H9 (cell line): ENCODE measurements around the gene PROCR. TPM values are rescaled to one million over a fixed set of nuclear protein-coding genes. Genes with fewer than 3 reads are reported as not detected.

Experiments used
- DNase-seq: peaks from one replicate; pipeline ENCODE4 v3.0.0-alpha.2; 2017
- H2AFZ ChIP-seq: one replicate; pipeline ENCODE4 v1.6.1; 2013; ENCODE audit warnings: mild to moderate bottlenecking, low read length, control low read depth, moderate library complexity
- H2AK5ac ChIP-seq: 2 replicates; pipeline ENCODE4 v1.6.1; 2013; ENCODE audit warnings: low read length, control low read depth, mixed read lengths; ENCODE audit not compliant: insufficient read length
- H2BK120ac ChIP-seq: one replicate; pipeline ENCODE4 v1.6.1; 2013; ENCODE audit warnings: low read depth, mild to moderate bottlenecking, low read length, control low read depth, inconsistent platforms; ENCODE audit not compliant: poor library complexity, severe bottlenecking
- H2BK12ac ChIP-seq: 2 replicates; pipeline ENCODE4 v1.6.1; 2013; ENCODE audit warnings: low read length, control low read depth, mixed read lengths, low read depth; ENCODE audit not compliant: insufficient read length
- H2BK15ac ChIP-seq: 2 replicates; pipeline ENCODE4 v1.6.1; 2013; ENCODE audit warnings: low read depth, low read length, control low read depth
- H2BK20ac ChIP-seq: one replicate; pipeline ENCODE4 v1.6.1; 2013; ENCODE audit warnings: low read depth, mild to moderate bottlenecking, low read length, control low read depth, inconsistent platforms; ENCODE audit not compliant: poor library complexity, severe bottlenecking
- H2BK5ac ChIP-seq: 2 replicates; pipeline ENCODE4 v1.6.1; 2013; ENCODE audit warnings: low read length, control low read depth, mixed read lengths; ENCODE audit not compliant: insufficient read length
- H3K14ac ChIP-seq: 2 replicates; pipeline ENCODE4 v1.6.1; 2013; ENCODE audit warnings: low read length, control low read depth; ENCODE audit not compliant: insufficient read depth
- H3K18ac ChIP-seq: 2 replicates; pipeline ENCODE4 v1.6.1; 2013; ENCODE audit warnings: low read depth, mild to moderate bottlenecking, mixed read lengths, low read length, control low read depth; ENCODE audit not compliant: insufficient read length
- H3K23ac ChIP-seq: 2 replicates; pipeline ENCODE4 v1.6.1; 2013; ENCODE audit warnings: low read length, control low read depth, mixed read lengths, low read depth; ENCODE audit not compliant: insufficient read length
- H3K23me2 ChIP-seq: 2 replicates; pipeline ENCODE4 v1.6.1; 2013; ENCODE audit warnings: low read depth, mild to moderate bottlenecking, mixed read lengths, low read length, control low read depth; ENCODE audit not compliant: insufficient read length, poor library complexity, severe bottlenecking
- H3K27ac ChIP-seq: 2 replicates; pipeline ENCODE4 v1.5.1; 2013; ENCODE audit warnings: low read length, control low read depth, mixed read lengths, low read depth; ENCODE audit not compliant: insufficient read length
- H3K27me3 ChIP-seq: 2 replicates; pipeline ENCODE4 v1.6.1; 2013; ENCODE audit warnings: low read length, control low read depth, inconsistent platforms; ENCODE audit not compliant: insufficient read depth
- H3K4ac ChIP-seq: 2 replicates; pipeline ENCODE4 v1.6.1; 2013; ENCODE audit warnings: low read depth, mild to moderate bottlenecking, control low read depth, inconsistent platforms, low read length, moderate library complexity
- H3K4me1 ChIP-seq: 2 replicates; pipeline ENCODE4 v1.6.1; 2013; ENCODE audit warnings: low read length, control low read depth, inconsistent platforms; ENCODE audit not compliant: insufficient read depth
- H3K4me2 ChIP-seq: 2 replicates; pipeline ENCODE4 v1.6.1; 2013; ENCODE audit warnings: low read length, control low read depth, mixed read lengths; ENCODE audit not compliant: insufficient read length, insufficient read depth
- H3K56ac ChIP-seq: 2 replicates; pipeline ENCODE4 v1.6.1; 2013; ENCODE audit warnings: low read depth, mild to moderate bottlenecking, mixed read lengths, low read length, control low read depth; ENCODE audit not compliant: insufficient read length
- H3K79me1 ChIP-seq: 2 replicates; pipeline ENCODE4 v1.6.1; 2013; ENCODE audit warnings: low read depth, mild to moderate bottlenecking, moderate library complexity, low read length, control low read depth, inconsistent platforms; ENCODE audit not compliant: insufficient read depth, poor library complexity, severe bottlenecking
- H3K79me2 ChIP-seq: 2 replicates; pipeline ENCODE4 v1.6.1; 2013; ENCODE audit warnings: low read length, control low read depth, inconsistent platforms; ENCODE audit not compliant: insufficient read depth
- H3K9ac ChIP-seq: 2 replicates; pipeline ENCODE4 v1.6.1; 2013; ENCODE audit warnings: low read length, control low read depth, mixed read lengths; ENCODE audit not compliant: insufficient read length; ENCODE audit errors: extremely low read depth
- H3K9me3 ChIP-seq: one replicate; pipeline ENCODE4 v1.6.1; 2013; ENCODE audit warnings: low read depth, low read length, inconsistent platforms; ENCODE audit not compliant: control insufficient read depth
- H3T11ph ChIP-seq: one replicate; pipeline ENCODE4 v1.6.1; 2013; ENCODE audit warnings: mild to moderate bottlenecking, low read length, control low read depth, inconsistent platforms
- H4K20me1 ChIP-seq: one replicate; pipeline ENCODE4 v1.6.1; 2013; ENCODE audit not compliant: control insufficient read depth, insufficient read length, insufficient read depth
- H4K5ac ChIP-seq: 2 replicates; pipeline ENCODE4 v1.6.1; 2013; ENCODE audit warnings: low read depth, mild to moderate bottlenecking, mixed read lengths, low read length, control low read depth; ENCODE audit not compliant: insufficient read length
- H4K8ac ChIP-seq: replicated peaks from 2 replicates; pipeline ENCODE4 v1.6.1; 2013; ENCODE audit warnings: low read length, control low read depth, mixed read lengths, low read depth; ENCODE audit not compliant: insufficient read length
- H4K91ac ChIP-seq: 2 replicates; pipeline ENCODE4 v1.6.1; 2013; ENCODE audit warnings: low read depth, mild to moderate bottlenecking, moderate library complexity, mixed read lengths, low read length, control low read depth; ENCODE audit not compliant: insufficient read length
- H3K27ac Mint-ChIP-seq, 3 experiments: 2 replicates in 2 of 3; 3 replicates in 1 of 3; pipeline ENCODE4 v1.8.0; 2020 to 2021; ENCODE audit warnings: mixed read lengths in 3 of 3, mild to moderate bottlenecking in 1 of 3, moderate library complexity in 1 of 3
- H3K27me3 Mint-ChIP-seq: 2 replicates; pipeline ENCODE4 v1.8.0; 2021; ENCODE audit warnings: low read depth, mild to moderate bottlenecking, moderate library complexity, mixed read lengths
- H3K36me3 Mint-ChIP-seq, 3 experiments: 2 replicates in 2 of 3; 3 replicates in 1 of 3; pipeline ENCODE4 v1.8.0; 2020 to 2021; ENCODE audit warnings: low read depth in 3 of 3, mixed read lengths in 3 of 3; ENCODE audit not compliant: insufficient read depth in 1 of 3
- H3K4me1 Mint-ChIP-seq, 2 experiments: 2 replicates each; pipeline ENCODE4 v1.8.0; 2020; ENCODE audit warnings: mixed read lengths in 2 of 2
- H3K4me3 Mint-ChIP-seq, 2 experiments: 2 replicates in 1 of 2; 3 replicates in 1 of 2; pipeline ENCODE4 v1.8.0; 2020 to 2021; ENCODE audit warnings: mild to moderate bottlenecking in 2 of 2, mixed read lengths in 2 of 2, moderate library complexity in 1 of 2
- H3K9me3 Mint-ChIP-seq, 2 experiments: 2 replicates in 1 of 2; 3 replicates in 1 of 2; pipeline ENCODE4 v1.8.0; 2020; ENCODE audit warnings: mild to moderate bottlenecking in 2 of 2, mixed read lengths in 2 of 2, moderate library complexity in 1 of 2
- WGBS: extraction: QIAGEN DNeasy Blood & Tissue Kit; methylation state at CpG from one replicate; pipeline ENCODE4 v1.1.7; 2013; ENCODE audit warnings: missing lambda C conversion rate, low lambda C conversion rate, mixed read lengths; ENCODE audit not compliant: insufficient read length; ENCODE audit errors: extremely low coverage; 5-methylcytosine and 5-hydroxymethylcytosine counted together
- total RNA-seq: library from RNA; stranded (reverse); gene quantifications from 2 replicates; pipeline ENCODE4 v1.2.1, GENCODE V29; 2021
- TF ChIP-seq, protein P1 (sequence below): fragments of 200-600 bp; sonication (generic); conservative IDR thresholded peaks from 3 replicates; pipeline ENCODE4 v1.8.0; 2021; ENCODE audit warnings: antibody characterized with exemption, mild to moderate bottlenecking

Gene PROCR
- total RNA-seq, 1 experiment from 2014 or later = 6.4 TPM

DNA sequence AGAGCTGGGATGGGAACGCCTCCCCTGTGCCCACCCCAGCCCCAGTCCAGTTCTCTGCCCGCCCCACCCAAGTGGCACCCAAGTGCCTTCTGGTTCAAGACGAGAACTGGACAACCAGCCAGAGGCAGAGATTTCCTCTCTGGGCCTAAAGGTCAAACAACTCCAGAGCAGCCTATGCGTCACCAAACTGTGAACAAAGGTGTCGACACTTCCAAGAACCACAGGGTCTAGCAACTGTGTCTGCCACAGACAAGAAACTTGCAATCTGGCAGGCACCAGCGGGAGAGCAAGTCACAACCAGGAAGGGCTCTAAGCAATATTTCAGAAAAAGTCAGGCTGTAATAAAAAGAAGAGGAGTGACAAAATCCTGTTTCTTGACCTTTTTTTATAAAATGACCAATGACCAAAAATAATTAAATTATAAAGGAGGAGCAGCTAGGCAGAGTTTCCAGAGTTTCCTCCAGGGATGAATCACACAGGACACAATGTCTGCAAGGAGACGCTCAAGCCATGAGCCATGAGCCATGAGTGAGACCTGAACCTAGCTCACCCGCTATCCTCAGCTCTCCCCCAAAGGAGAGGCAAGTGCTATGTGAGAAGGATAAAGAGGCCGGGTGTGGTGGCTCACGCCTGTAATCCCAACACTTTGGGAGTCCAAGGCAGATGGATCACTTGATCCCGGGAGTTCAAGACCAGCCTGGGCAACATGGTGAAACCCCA lies 35.8 kb upstream of the PROCR start:
- H3K4me1 ChIP-seq = no peaks in the 10 kb centered on the region
- no peak overlapping the region for H2BK12ac ChIP-seq
- Mint-ChIP-seq H3K36me3 (peaks cover 4 to 83% (median 61%) of the 10 kb centered on the region in 3 experiments; a peak in 6 of 7 replicates), H3K27me3 (no peaks in the 10 kb centered on the region), H3K9me3 (no peaks in the 10 kb centered on the region), H3K27ac (peak overlapping the region in 1 of 3 experiments; percentile 58; a peak in 1 of 7 replicates), H3K4me1 (peaks cover 5 to 7% of the 10 kb centered on the region in 2 experiments; a peak in 3 of 4 replicates), H3K4me3 (no peak overlapping the region)
- no peak for DNase-seq
- no peak overlapping the region for H3K9ac ChIP-seq
- H3K27me3 ChIP-seq = no peaks in the 10 kb centered on the region
- H3K18ac ChIP-seq = no peak overlapping the region
- H2BK20ac ChIP-seq = no peak overlapping the region
- no CpG with 5 or more reads among the region's 11 CpGs for WGBS
- H3K9me3 ChIP-seq = no peaks in the 10 kb centered on the region
- TF ChIP-seq, protein P1, sequence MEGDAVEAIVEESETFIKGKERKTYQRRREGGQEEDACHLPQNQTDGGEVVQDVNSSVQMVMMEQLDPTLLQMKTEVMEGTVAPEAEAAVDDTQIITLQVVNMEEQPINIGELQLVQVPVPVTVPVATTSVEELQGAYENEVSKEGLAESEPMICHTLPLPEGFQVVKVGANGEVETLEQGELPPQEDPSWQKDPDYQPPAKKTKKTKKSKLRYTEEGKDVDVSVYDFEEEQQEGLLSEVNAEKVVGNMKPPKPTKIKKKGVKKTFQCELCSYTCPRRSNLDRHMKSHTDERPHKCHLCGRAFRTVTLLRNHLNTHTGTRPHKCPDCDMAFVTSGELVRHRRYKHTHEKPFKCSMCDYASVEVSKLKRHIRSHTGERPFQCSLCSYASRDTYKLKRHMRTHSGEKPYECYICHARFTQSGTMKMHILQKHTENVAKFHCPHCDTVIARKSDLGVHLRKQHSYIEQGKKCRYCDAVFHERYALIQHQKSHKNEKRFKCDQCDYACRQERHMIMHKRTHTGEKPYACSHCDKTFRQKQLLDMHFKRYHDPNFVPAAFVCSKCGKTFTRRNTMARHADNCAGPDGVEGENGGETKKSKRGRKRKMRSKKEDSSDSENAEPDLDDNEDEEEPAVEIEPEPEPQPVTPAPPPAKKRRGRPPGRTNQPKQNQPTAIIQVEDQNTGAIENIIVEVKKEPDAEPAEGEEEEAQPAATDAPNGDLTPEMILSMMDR = no peak
- no peak overlapping the region for H2BK120ac ChIP-seq
- H4K91ac ChIP-seq = no peak overlapping the region
- H3K4me2 ChIP-seq = no peak overlapping the region
- H4K20me1 ChIP-seq = no peaks in the 10 kb centered on the region
- H3K79me1 ChIP-seq = no peaks in the 10 kb centered on the region
- no peaks in the 10 kb centered on the region for H3K23me2 ChIP-seq
- no peak overlapping the region for H2AK5ac ChIP-seq
- no peak overlapping the region for H3K56ac ChIP-seq
- no peak overlapping the region for H2BK5ac ChIP-seq
- H3K27ac ChIP-seq = no peak overlapping the region
- no peak overlapping the region for H3T11ph ChIP-seq
- H3K79me2 ChIP-seq = no peaks in the 10 kb centered on the region
- no peak overlapping the region for H3K14ac ChIP-seq
- H4K8ac ChIP-seq = no peak overlapping the region
- H2BK15ac ChIP-seq = no peak overlapping the region
- H3K4ac ChIP-seq = no peak overlapping the region
- no peak overlapping the region for H2AFZ ChIP-seq
- no peak overlapping the region for H4K5ac ChIP-seq
- H3K23ac ChIP-seq = no peak overlapping the region
